Neural crest cell (in vitro differentiated cells): Measurements from ENCODE around the gene RNFT2. TPM values are rescaled to one million over a fixed set of nuclear protein-coding genes. Genes with fewer than 3 reads are reported as not detected.
A peak's percentile ranks its signal among the peaks of the same experiment; 100 is the strongest.

ENCODE experiments used
- DNase-seq: peaks from one replicate; pipeline ENCODE4 v3.0.0; 2021; ENCODE audit warnings: low read depth, mixed read lengths, low spot score
- H3K27ac Mint-ChIP-seq: one replicate; pipeline ENCODE4 v1.8.0; 2021; ENCODE audit warnings: mild to moderate bottlenecking, mixed read lengths; ENCODE audit not compliant: unreplicated experiment
- H3K27me3 Mint-ChIP-seq: 2 replicates; pipeline ENCODE4 v1.8.0; 2021; ENCODE audit warnings: low read depth, mild to moderate bottlenecking, mixed read lengths
- H3K36me3 Mint-ChIP-seq: 2 replicates; pipeline ENCODE4 v1.8.0; 2021; ENCODE audit warnings: low read depth, mild to moderate bottlenecking, mixed read lengths
- H3K4me1 Mint-ChIP-seq: 2 replicates; pipeline ENCODE4 v1.8.0; 2021; ENCODE audit warnings: mixed read lengths
- H3K4me3 Mint-ChIP-seq: one replicate; pipeline ENCODE4 v1.8.0; 2021; ENCODE audit warnings: mild to moderate bottlenecking, mixed read lengths
- H3K9me3 Mint-ChIP-seq: 2 replicates; pipeline ENCODE4 v1.8.0; 2021; ENCODE audit warnings: mixed read lengths
- CTCF ChIP-seq: fragments of 200-600 bp; sonication (generic); conservative IDR thresholded peaks from 2 replicates; pipeline ENCODE4 v1.5.0; 2021; ENCODE audit warnings: antibody characterized with exemption, mild to moderate bottlenecking
- total RNA-seq: library from RNA; stranded (reverse); gene quantifications from 2 replicates; pipeline ENCODE4 v1.2.1, GENCODE V29; 2021

Gene RNFT2
- total RNA-seq, 1 donor from 2014 or later, result 79.9 TPM

GRCh38 chr12:116881877-116882507, 143.9 kb downstream of the RNFT2 start:
- Mint-ChIP-seq H3K4me3 (peak overlapping the region; percentile 86), H3K9me3 (no peaks in the 10 kb centered on the region), H3K27me3 (peaks cover 88% of the 10 kb centered on the region), H3K4me1 (peaks cover 38% of the 10 kb centered on the region), H3K36me3 (no peaks in the 10 kb centered on the region), H3K27ac (no peak overlapping the region)
- DNase-seq, result no peak
- TF ChIP-seq CTCF, result no peak

GRCh38 chr12:116882742-116883141, 144.6 kb downstream of the RNFT2 start:
- H3K27me3 Mint-ChIP-seq, result peaks cover 87% of the 10 kb centered on the region
- no peak for DNase-seq
- no peaks in the 10 kb centered on the region for H3K36me3 Mint-ChIP-seq
- H3K27ac Mint-ChIP-seq, result no peak overlapping the region
- H3K4me3 Mint-ChIP-seq, result peak overlapping the region; percentile 86
- peak; percentile 44 for TF ChIP-seq CTCF
- peaks cover 32% of the 10 kb centered on the region for H3K4me1 Mint-ChIP-seq
- no peaks in the 10 kb centered on the region for H3K9me3 Mint-ChIP-seq

GRCh38 chr12:116884871-116885270, 146.8 kb downstream of the RNFT2 start:
- H3K36me3 Mint-ChIP-seq, result no peaks in the 10 kb centered on the region
- DNase-seq, result no peak
- no peak overlapping the region for H3K27ac Mint-ChIP-seq
- TF ChIP-seq CTCF, result no peak
- H3K9me3 Mint-ChIP-seq, result no peaks in the 10 kb centered on the region
- H3K4me3 Mint-ChIP-seq, result no peak overlapping the region
- peaks cover 80% of the 10 kb centered on the region for H3K27me3 Mint-ChIP-seq
- peaks cover 18% of the 10 kb centered on the region for H3K4me1 Mint-ChIP-seq

GRCh38 chr12:116885491-116885890, 147.4 kb downstream of the RNFT2 start:
- Mint-ChIP-seq H3K4me1 (peaks cover 12% of the 10 kb centered on the region), H3K36me3 (no peaks in the 10 kb centered on the region), H3K27ac (no peak overlapping the region), H3K4me3 (no peak overlapping the region), H3K9me3 (no peaks in the 10 kb centered on the region), H3K27me3 (peaks cover 75% of the 10 kb centered on the region)
- DNase-seq, result no peak
- no peak for TF ChIP-seq CTCF

- no peaks in the 10 kb centered on the region for H3K36me3 Mint-ChIP-seq
- no peak for TF ChIP-seq CTCF
- H3K27me3 Mint-ChIP-seq, result peaks cover 63% of the 10 kb centered on the region
These were observed 149.1 kb downstream of the RNFT2 start for GRCh38 chr12:116887244-116887643.

More at GRCh38 chr12:116887244-116887643, 149.1 kb downstream of the RNFT2 start:
- DNase-seq, result no peak
- Mint-ChIP-seq H3K27ac (no peak overlapping the region), H3K9me3 (peaks cover 4% of the 10 kb centered on the region), H3K4me3 (no peak overlapping the region), H3K4me1 (peaks cover 2% of the 10 kb centered on the region)
